IMR-90 (cell line): ENCODE results near the gene TTC1. TPM values are rescaled to one million over a fixed set of nuclear protein-coding genes. Genes with fewer than 3 reads are reported as not detected.

Experiments used
- MAZ ChIP-seq: IDR thresholded peaks from 2 replicates; pipeline ENCODE4 v1.6.1; 2012; ENCODE audit warnings: low read depth, mild to moderate bottlenecking, low read length, improper control_type of control experiment, moderate library complexity, borderline replicate concordance
- polyA plus RNA-seq, 3 experiments: library from polyadenylated mRNA; depleted of rRNA; stranded (reverse); fragments of >200 nt; gene quantifications; 2 replicates each; pipeline ENCODE4 v1.2.3, GENCODE V29; 2012; ENCODE audit warnings: low replicate concordance in 1 of 3
- total RNA-seq: library from RNA; depleted of rRNA; stranded (reverse); fragments of >200 nt; gene quantifications from 2 replicates; pipeline ENCODE4 v1.2.3, GENCODE V29; 2012
- TF ChIP-seq, protein P1 (sequence below): fragments of 150-350 bp; IDR thresholded peaks from 2 replicates; pipeline ENCODE4 v1.6.1; 2016; ENCODE audit warnings: low read depth, mild to moderate bottlenecking, low read length, moderate library complexity, borderline replicate concordance

Gene TTC1
- total and polyA plus RNA-seq, 2 of the 4 experiments (the other 2 are of a cell fraction), result 23.1 to 41.1 TPM

DNA sequence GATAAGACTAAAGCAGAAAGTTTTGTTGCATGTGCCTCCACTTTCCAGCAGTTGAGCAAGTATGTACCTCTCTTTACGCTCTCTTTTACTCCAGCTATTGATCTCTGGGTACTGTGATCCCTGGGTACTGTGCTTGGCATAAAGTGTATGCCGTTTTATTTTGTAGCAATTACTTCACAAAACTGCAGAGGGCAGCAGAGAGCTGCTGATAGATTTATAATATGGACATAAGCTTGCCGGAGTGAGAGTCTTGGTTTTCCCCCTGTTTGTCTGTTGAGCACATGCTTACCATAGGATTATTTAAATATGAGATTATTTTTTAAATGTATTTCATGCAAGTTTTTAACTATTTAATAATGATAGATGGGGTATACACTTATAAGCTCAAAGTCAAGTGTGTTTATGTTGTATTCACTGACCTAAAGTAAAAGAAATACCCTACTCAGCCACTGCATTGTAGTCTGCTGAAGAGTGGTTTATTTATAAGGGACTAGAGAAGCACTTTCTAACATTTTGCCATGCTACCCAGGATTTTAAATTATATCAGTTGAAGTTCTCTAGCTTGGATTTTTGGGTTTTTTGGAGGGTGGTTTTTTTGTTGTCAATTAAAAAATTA is 13.0 kb downstream of the TTC1 start (continued):
- TF ChIP-seq, protein P1, sequence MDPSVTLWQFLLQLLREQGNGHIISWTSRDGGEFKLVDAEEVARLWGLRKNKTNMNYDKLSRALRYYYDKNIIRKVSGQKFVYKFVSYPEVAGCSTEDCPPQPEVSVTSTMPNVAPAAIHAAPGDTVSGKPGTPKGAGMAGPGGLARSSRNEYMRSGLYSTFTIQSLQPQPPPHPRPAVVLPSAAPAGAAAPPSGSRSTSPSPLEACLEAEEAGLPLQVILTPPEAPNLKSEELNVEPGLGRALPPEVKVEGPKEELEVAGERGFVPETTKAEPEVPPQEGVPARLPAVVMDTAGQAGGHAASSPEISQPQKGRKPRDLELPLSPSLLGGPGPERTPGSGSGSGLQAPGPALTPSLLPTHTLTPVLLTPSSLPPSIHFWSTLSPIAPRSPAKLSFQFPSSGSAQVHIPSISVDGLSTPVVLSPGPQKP, result no peak
- TF ChIP-seq MAZ, result no peak
